NCI-H146 treated with DMSO at 0.1 percent for 48 hours (cell line): ENCODE results near the gene RASSF8.

ENCODE experiments used
- DNase-seq: peaks from one replicate; lab custom pipeline; 2025; ENCODE audit not compliant: unreplicated experiment; lab: John Stamatoyannopoulos, UW

RASSF8 gene, protein sequence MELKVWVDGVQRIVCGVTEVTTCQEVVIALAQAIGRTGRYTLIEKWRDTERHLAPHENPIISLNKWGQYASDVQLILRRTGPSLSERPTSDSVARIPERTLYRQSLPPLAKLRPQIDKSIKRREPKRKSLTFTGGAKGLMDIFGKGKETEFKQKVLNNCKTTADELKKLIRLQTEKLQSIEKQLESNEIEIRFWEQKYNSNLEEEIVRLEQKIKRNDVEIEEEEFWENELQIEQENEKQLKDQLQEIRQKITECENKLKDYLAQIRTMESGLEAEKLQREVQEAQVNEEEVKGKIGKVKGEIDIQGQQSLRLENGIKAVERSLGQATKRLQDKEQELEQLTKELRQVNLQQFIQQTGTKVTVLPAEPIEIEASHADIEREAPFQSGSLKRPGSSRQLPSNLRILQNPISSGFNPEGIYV

DNA sequence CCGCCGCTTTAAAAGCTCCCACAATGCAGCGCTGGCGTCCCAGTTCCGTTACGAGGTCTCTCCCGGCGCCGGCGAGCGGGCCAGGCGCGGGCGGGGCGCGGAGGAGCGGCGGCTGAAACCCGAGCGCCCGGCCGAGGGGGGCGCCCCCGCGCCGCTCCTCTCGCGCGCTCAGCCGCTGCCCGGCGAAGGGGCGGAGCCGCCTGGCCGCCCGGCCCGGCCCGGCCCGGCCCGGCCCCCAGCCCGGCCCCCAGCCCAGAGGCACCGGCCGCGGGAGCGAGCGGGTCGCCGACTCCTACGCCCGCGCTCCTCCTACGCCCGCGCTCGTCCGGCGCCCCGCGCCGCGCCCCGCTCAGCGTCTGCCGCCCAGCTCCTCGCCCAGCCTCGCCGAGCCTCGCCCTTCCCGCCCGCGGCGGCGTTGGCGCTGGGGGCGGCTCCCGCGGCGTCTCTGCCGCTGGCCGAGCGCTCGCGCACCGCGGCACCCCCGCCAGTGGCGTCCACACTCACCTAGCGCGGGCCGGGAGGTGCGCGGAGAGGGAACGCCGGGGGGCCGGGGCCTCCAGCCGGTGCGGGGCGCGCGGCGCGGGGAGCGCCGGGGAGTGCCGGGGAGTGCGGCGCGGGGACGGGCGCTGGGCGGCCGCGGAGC is at the start of gene RASSF8:
TSS of gene RASSF8 (plus strand) at position 255 of the 643 bp plus-strand sequence. CDS start 96,662 bp downstream, outside the sequence.
- DNase-seq, result no peak

DNA sequence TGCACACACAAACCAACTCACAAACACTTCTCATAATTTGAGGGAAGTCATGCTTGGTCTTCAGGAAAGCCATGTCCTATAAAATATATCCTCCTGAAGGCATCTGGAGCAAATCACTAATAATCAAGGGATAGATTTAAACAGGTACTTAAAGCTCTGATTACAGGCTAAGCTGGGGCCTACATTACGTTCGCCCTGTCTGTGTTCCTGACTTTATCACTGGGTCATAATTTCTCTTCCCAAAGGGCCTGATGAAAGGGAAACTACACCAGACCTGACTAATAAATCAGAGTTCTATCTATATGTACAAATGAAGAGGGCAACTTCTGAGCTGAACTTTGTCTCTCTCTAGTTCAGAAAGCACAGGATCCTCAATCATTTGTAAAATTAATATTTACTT is 43.9 kb upstream of the RASSF8 start:
- DNase-seq, result no peak

DNA sequence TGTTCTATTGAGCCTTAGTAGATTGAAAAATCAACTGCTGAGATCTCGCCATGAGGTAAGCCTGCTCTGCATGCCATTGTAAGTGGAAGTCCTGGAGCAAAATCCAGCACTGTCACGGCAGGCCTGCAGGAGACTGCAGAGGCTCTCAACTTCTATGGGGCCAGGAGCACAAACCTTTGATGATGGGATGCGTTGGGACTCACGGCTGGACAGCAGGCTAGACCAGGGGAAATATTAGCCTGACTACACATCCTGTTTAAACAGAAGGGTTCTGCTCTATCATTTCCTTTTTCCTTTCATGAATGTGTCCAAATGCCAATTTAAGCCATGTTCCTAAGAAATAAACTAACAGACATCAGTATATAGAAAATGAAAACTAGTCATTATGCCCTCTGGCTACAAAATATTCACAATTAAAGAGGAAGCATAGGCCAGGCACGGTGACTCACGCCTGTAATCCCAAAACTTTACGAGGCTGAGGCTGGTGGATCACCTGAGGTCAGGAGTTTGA is 33.9 kb upstream of the RASSF8 start:
- DNase-seq, result no peak

DNA sequence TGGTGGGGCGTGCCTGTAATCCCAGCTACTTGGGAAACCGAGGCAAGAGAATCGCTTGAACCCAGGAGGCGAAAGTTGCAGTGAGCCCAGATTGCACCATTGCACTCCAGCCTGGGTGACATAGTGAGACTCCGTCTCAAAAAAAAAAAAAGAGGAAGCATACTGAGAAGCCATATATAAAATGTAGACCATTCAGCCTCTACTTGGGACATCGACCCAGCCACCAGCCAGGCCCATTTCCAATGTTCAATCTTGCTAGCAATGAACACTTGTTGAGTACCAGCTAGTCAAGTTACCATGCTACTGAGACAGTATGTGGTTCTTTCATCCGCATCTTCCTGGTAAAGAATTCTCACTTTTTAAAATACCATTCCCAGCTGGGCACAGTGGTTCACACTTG is 33.4 kb upstream of the RASSF8 start:
- DNase-seq, result no peak

DNA sequence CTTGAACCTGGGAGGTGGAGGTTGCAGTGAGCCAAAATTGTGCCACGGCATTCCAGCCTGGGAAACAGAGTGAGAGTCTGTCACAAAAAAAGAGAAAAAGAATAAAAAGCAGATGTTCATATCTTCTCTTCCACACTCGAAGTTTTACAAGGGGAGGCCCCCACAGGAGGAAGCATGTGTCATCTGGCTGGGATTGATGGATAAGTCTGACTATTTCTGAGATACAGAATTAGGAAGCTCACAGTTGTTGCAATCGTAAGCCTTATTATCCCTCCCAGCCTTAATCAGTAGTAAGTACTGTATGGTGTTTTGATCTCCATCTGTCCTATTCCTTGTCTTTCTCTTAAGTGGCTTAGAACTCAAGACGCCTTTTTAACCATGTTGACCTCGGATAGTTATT is 31.9 kb upstream of the RASSF8 start:
- DNase-seq, result no peak

DNA sequence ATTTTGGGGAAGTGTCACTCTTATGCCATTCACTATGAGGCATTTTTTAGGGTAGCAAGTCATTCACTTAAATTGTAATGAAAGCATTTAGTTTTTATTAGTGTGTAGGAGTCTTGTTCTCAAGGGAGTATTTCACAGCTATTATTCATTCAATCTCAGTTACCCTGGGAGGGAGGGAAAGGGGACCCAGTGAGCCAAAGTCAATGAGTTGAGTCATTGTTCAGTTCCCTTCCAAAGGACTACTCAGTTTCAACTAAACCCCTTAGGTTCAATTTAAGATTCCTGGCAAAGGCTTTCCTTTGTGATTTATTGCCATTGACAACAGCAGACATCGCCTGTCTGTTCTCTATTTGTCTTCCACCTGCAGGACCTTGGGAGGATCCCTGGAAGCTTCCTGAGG is 29.3 kb upstream of the RASSF8 start:
- DNase-seq, result no peak

DNA sequence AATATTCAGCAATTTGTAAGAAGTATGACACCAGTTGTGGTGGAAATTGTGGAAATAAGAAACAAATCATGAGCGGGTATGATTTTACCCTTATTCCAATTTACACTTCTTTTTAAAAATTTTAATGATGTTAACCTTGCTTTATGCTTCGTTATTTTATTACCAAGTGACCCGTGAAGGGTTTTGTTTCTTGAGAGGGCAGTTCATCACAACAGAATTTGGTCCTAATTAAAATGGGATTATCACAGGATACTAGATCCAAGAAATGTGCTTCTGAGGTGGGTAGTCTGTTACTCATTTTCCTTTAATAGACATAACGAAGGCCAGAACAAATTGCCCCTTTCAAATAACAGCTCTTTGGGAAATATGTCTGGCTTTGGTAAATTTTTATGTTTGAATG is 25.5 kb upstream of the RASSF8 start:
- DNase-seq, result no peak

DNA sequence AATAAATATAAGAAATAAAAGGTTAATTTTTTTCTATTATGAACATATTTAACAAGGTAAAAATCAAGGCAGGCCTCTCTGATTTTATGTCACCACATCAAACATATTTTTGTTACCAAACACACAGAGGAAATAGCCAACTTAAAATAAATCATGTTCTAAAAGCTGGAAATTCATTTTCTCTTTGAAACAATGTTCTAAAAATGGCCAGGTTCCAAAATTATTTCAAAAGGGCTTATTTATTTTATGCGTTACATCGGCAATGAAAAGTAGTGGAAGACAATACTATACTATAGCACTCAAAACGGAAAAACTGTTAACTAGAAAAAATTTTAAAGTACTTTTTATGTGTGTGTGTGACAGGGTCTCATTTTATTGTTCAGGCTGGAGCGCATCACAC is 24.0 kb upstream of the RASSF8 start:
- DNase-seq, result no peak

DNA sequence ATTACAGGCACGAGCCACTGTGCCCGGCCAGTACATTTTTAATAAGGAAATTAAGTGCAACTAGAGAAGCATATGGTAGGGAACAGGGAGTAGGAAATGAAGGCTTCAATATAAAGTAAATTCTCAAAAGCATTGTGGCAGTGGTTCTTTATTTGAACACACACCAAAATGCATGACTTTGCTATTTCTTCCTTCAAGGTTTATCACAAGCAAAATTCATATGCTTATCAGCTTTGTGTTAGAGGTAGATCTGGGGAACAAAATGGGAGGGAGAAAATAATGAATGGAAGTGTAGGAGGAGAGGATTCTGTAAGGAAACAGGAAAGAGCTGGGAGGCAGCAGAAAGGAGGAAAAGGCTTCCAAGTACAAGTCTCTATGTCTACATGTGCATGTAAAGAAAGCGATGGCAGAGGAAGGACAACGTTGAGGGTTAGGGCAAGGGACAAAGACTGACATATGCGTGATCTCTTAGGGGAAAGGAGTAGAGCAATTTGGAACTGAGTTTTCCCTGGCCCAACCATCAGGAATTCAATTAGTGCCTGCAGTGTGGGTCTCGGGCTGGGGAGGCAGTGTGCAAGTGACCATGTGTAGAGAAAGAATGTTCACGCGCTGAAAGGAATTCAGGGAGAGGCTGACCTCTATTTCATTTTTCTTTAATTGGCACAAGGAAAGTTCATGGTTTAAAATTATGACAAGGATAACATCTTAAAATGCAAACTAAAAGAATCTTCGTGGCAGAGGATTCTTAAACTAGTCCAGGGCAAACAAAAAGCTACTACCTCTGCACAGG is 22.9 kb upstream of the RASSF8 start:
- DNase-seq, result no peak

DNA sequence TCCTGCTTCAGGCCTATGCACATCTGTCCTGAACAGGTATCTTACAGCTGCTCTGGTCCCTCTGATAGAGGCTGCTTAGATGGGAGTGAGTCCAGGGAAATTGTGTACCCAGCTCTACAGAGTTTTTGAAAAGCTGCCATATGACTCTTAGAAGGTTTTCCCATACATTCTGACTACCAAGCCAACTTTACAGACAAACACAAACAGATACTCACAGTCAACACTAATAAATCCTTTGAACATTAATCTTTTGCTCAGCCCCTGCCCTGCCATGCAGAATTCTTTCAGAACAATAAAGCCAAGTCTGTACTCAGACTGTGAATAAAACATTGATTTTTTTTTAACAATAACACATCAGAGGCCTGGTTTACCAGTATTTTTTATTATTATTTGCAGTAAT is 21.4 kb upstream of the RASSF8 start:
- no peak for DNase-seq

DNA sequence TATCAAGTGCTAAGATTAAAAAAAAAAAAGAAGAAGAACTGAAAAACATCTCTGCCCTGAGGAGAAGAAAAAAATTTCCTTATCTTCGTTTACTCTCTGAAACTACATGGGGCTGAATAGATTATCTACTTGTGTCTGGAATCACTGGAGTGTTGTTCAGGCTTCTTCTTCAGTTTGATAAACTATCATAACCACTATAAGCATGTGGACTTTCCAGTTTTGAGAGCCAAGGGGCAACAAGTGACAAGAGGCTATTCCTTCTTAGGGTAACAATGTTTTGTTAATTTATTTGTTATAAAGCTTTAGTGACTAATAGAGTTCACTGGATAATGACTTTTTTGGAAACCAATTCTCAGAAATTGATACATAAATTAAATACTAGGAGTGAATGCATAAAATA is 19.9 kb upstream of the RASSF8 start:
- DNase-seq, result no peak

DNA sequence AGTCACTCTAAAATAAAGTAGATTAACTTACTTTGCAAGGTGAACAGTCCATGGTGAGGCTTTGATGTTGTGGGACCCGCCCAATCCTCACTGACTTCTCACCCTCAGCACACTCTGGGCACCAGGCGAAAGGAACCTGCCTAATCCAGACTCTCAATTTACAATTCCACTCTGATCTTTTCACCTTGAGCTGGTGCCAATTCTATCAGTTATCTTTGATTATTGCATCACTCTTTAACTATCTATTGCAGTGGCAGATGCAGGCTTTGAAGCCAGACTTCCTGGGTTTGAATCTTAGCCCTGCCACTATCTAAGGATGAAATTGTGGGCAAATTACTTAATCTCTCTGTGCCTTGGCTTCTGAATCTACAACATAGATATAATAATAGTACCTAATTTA is 18.9 kb upstream of the RASSF8 start:
- no peak for DNase-seq

DNA sequence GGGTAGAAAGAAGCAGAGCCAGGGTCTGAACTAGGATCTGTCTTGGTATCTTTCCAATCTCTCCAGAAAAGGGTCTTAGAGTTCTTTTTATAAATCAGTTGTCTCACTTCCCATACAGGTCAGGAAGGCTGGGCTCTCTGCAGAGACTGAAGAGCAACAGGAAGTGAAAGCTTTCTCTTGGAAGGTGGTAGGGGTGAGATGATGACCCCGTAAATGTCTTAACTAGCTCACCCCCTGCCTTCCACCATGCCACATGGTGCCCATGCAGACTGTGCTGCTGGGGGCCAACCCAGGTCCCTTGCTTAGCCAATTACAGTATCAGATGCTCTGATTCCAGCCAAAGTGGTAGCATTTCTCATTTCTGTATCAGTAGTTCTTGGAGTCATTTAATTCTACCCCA is 17.6 kb upstream of the RASSF8 start:
- DNase-seq, result no peak

DNA sequence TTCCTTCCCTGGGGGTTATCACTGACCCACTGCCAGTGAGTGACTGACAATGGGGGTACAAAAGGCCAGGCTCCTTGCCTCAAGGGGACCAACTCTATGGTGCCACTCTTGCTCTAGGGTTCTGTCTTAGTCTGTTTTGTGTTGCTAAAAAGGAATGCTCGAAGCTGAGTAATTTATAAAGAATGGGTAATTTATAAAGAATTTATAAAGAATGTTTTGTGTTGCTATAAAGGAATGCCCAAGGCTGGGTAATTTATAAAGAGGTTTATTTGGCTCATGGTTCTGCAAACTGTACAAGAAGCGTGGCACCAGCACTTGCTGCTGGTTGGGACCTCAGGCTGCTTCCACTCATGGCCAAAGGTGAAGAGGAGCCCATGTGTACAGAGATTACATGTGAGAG is 15.8 kb upstream of the RASSF8 start:
- DNase-seq, result no peak

DNA sequence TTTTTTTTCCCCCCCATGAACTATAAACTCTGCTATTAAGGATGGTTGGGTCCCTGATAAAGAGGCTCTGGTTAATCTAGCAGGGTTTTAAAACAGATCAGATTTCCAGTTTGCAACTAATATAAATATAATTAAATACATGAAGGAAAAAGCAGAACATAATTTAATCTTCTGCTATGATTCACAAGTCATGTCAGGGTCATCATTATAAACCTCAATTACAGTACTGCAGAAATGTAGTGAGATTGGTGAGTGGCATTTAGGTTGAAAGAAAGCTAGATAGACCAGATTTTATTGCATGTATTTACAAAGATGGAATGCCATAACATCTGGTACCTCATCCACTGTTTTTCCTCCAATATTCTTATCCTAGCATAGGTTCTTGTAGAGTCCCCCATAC is 14.5 kb upstream of the RASSF8 start:
- no peak for DNase-seq

DNA sequence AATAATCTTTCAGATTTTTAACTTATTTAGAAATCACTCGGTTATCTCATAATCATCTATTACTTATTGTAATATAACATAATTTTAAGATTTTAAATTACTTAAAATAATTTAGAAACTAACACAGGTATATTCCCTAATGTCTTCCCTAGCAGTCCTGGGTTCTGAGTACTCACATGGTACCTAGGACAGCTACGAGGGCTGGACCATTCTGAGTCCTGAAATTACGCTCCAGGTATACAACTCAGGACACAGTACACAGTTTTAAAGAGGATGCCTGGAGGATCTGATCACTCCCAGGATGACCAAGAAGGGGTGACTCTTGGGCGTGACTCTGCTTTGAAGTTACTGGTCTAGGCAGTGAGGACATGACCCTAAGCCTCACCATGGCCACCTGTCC is 9.1 kb upstream of the RASSF8 start:
- no peak for DNase-seq

DNA sequence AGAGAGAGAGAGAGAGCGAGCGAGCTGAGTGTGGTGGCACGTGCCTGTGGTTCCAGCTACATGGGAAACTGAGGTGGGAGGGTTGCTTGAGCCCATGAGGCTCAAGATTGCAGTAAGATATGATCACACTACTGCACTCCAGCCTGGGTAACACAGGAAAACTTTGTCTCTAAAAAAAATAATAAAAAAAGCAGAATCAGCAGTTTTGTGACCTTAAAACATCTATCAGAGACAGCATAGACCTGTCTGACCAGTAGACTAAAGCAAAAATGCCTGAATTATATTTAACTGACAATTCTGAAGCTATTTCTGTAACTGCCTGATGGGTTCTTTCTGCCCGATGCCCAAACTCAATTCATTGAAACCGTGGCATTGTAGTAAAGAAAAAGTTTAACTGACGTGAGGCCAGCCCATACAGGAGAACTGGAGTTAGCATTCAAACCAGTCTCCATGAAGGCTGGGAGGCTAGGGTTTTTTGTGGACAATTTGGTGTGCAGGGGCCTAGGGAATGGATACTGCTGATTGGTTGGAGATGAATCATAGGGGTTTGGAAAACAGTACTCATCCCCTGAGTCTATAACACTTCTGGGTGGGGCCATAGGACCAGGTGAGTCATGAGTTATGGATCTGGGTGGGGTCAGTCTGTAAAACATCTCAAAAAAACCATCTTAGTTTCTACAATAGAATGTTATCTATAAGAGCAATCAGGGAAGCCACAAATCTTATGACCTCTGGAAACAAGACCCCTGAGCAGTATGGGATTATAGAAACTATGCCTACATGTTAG is 8.0 kb upstream of the RASSF8 start:
- DNase-seq, result no peak

DNA sequence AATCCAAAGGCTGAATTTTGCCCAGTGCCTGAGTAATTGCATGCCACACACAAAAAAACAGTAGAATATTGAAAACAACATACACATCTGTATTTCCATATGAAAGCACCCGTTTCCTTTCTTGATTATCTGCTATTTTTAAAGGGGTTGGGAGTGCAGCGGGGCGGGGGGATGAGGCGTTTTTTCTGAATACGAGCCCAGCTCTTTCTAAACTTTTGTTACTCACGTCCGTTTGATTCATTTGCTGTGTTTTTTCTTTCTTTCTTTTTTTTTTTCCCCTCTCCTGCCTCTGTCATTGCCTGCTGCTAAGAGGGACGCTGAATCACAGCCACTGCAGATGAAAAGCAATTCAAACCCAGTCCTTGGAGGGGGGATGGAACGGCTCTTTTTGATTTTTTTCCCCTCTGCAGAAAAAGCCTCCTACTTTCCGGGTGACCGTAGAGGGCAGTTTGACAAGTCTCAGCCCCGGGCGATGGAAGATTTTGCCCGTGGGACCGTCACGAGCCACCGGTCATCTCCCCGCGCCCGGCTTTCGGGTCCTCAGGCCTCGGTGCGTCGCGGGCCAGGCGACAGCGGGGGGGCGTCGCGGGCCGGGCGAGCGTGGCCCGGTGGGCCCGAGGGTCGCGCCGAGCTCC is 572 bp upstream of the RASSF8 start:
- no peak for DNase-seq

DNA sequence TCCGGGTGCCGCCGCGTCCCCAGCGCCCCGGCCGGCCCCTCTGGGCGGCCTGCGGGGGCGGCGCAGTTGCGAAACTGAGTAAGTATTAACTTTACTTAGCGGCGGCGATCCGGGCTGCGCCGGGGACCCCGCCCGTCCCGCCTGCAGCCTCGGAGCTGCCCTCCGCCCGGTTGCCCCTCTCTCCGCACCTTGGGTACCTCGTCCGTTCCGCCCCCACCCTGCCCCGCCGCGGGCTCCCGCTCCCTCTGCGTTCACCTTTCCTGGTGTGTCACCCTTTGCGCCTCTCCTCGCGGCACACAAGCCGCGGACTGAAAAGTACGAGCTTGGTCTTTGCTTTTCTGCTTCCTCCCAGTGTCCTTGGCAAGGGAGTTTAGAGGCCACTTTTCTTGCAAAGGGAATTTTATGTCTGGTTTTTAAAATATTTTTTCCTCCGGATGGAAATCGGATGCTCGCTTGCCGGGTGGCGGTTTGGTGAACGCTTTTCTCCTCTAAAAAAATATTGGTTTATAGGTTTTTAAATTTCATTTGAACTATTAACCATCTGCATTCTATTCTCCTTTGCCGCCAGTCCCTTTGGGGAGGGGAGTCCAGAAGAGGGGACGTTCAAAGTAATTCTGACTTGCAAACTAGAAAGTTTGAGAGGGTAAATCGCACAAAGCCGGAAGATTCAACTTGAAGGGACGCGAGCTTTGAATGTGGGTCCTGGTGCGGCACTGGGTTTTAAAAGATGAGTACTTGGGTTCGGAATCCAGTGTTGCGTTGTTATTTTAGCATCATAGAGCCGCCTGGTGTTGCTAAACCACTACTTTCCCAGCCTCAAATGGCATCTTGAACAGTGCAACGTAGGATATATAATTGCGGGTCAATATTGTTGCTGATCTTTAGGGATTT is 834 bp downstream of the RASSF8 start:
- DNase-seq, result no peak
